Left lung (tissue), 10 donors: ENCODE data around the gene MERTK. TPM values are rescaled to one million over a fixed set of nuclear protein-coding genes. Genes with fewer than 3 reads are reported as not detected.
A peak's percentile ranks its signal among the peaks of the same experiment; 100 is the strongest.
"Not testable (repeated sequence)": the region's sequence is repeated elsewhere in the genome, so short reads cannot be mapped to it uniquely, and the experiment has no call there.

Experiments used
- ATAC-seq: fragments of 200-7000 bp; cut with Tn5 transposase; one replicate; pipeline ENCODE4 v1.9.1; 2020; ENCODE audit warnings: moderate library complexity
- DNase-seq, 4 donors: peaks; one replicate each; pipeline ENCODE4 v3.0.0-alpha.2; 2013 to 2020
- H3K27ac ChIP-seq, 2 donors: fragments of 200-600 bp; sonication (generic) in 1 of 2; one replicate each; pipeline versions ENCODE4 v1.5.0 to v1.8.0; 2020 to 2021
- H3K27me3 ChIP-seq, 2 donors: fragments of 200-600 bp; sonication (generic) in 1 of 2; one replicate each; pipeline versions ENCODE4 v1.5.0 to v1.8.0; 2020 to 2021
- H3K36me3 ChIP-seq, 2 donors: fragments of 200-600 bp; sonication (generic) in 1 of 2; one replicate each; pipeline versions ENCODE4 v1.5.0 to v1.8.0; 2020 to 2021
- H3K4me1 ChIP-seq, 2 donors: fragments of 200-600 bp; one replicate each; pipeline ENCODE4 v1.8.0; 2021
- H3K4me3 ChIP-seq, 2 donors: fragments of 200-600 bp; sonication (generic) in 1 of 2; one replicate each; pipeline versions ENCODE4 v1.5.0 to v1.8.0; 2020 to 2021; ENCODE audit warnings: mild to moderate bottlenecking in 1 of 2
- H3K9me3 ChIP-seq, 2 donors: fragments of 200-600 bp; sonication (generic) in 1 of 2; one replicate each; pipeline versions ENCODE4 v1.5.0 to v1.8.0; 2020 to 2021
- CTCF ChIP-seq, 2 donors: fragments of 200-600 bp; sonication (generic) in 1 of 2; IDR thresholded peaks; one replicate each; pipeline versions ENCODE4 v1.5.0 to v1.8.0; 2021; ENCODE audit warnings: antibody characterized with exemption in 2 of 2
- intact Hi-C, 2 donors: fragments of 100-400 bp; cut with DNase I; formaldehyde crosslinking; loops; one replicate each; pipeline versions ENCODE4 v1.11.2 to v1.14.2; 2022
- polyA plus RNA-seq, 6 donors: library from polyadenylated mRNA; unstranded; fragments of 120-200 nt; gene quantifications; one replicate each; pipeline ENCODE4 v1.2.1, GENCODE V29; 2013; ENCODE audit not compliant: insufficient read length in 6 of 6
- total RNA-seq, 2 donors: library from RNA; stranded (reverse); fragmentation: NEBNext Ultra II Directional; extraction: Animal tissue kit (Norgen Biotek cat#: 25700); gene quantifications; one replicate each; pipeline ENCODE4 v1.2.1, GENCODE V29; 2021
- donor health status: DM: no; HTN: yes; CAD: no.
- donor health status: DM: no; HTN: no; CAD: no.

Gene MERTK
- total and polyA plus RNA-seq, 8 donors, result 15.3 to 42.8 (median 19.8) TPM

GRCh38 chr2:112065966-112066365, 167.6 kb downstream of the MERTK start:
- TF ChIP-seq CTCF (IDR thresholded peaks at IDR 0.05), result no peak
- intact Hi-C loops, result no loop called here
- Histone ChIP-seq H3K4me3 (no peak overlapping the region), H3K9me3 (no peaks in the 10 kb centered on the region), H3K27ac (no peak overlapping the region), H3K36me3 (peaks cover 0 to 97% of the 10 kb centered on the region in 2 donors), H3K27me3 (no peaks in the 10 kb centered on the region), H3K4me1 (peaks cover 6 to 16% of the 10 kb centered on the region in 2 donors)
- ATAC-seq (no peak), DNase-seq (no peak)

GRCh38 chr2:112069794-112070193, 171.4 kb downstream of the MERTK start:
- H3K27ac ChIP-seq, DNase-seq, intact Hi-C loops, H3K27me3 ChIP-seq, H3K4me3 ChIP-seq, ATAC-seq, H3K9me3 ChIP-seq: not testable (repeated sequence)
- peaks cover 0 to 77% of the 10 kb centered on the region in 2 donors for H3K36me3 ChIP-seq
- peaks cover 6 to 30% of the 10 kb centered on the region in 2 donors for H3K4me1 ChIP-seq

GRCh38 chr2:112073875-112074274, 175.5 kb downstream of the MERTK start:
- Histone ChIP-seq H3K36me3 (peaks cover 0 to 63% of the 10 kb centered on the region in 2 donors), H3K9me3 (no peaks in the 10 kb centered on the region), H3K27ac (peak overlapping the region in 1 of 2 donors; percentile 13), H3K27me3 (no peaks in the 10 kb centered on the region), H3K4me1 (peaks cover 5 to 32% of the 10 kb centered on the region in 2 donors), H3K4me3 (no peak overlapping the region)
- ATAC-seq (no peak), DNase-seq (no peak)
- no peak for TF ChIP-seq CTCF (IDR thresholded peaks at IDR 0.05)
- intact Hi-C loops, result no loop called here

- peaks cover 0 to 63% of the 10 kb centered on the region in 2 donors for H3K36me3 ChIP-seq
- H3K4me3 ChIP-seq, result no peak overlapping the region
- TF ChIP-seq CTCF (IDR thresholded peaks at IDR 0.05), result no peak
- H3K27ac ChIP-seq, result peak overlapping the region in 1 of 2 donors; percentile 13
- no peaks in the 10 kb centered on the region for H3K27me3 ChIP-seq
- H3K4me1 ChIP-seq, result peaks cover 5 to 32% of the 10 kb centered on the region in 2 donors
- intact Hi-C loops, result no loop called here
- ATAC-seq (no peak), DNase-seq (no peak)
- H3K9me3 ChIP-seq, result no peaks in the 10 kb centered on the region
Observed at GRCh38 chr2:112074506-112074905, 176.1 kb downstream of the MERTK start.

GRCh38 chr2:112075490-112076260, 177.3 kb downstream of the MERTK start:
- peaks cover 5 to 32% of the 10 kb centered on the region in 2 donors for H3K4me1 ChIP-seq
- no peaks in the 10 kb centered on the region for H3K27me3 ChIP-seq
- no peak overlapping the region for H3K4me3 ChIP-seq
- H3K27ac ChIP-seq, result peak overlapping the region; percentile 1 to 60
- no peaks in the 10 kb centered on the region for H3K9me3 ChIP-seq
- peaks cover 0 to 59% of the 10 kb centered on the region in 2 donors for H3K36me3 ChIP-seq
- ATAC-seq (peak; percentile 29), DNase-seq (no peak)
- intact Hi-C loops, result no loop called here
- no peak for TF ChIP-seq CTCF (IDR thresholded peaks at IDR 0.05)
